Endothelial cell of umbilical vein (primary cell): ENCODE results near the gene SEMA3A.

Experiments used
- CTCF ChIP-seq, 2 donors: IDR thresholded peaks; 1 replicate in 1 of 2; 2 replicates in 1 of 2; pipeline ENCODE4 v1.5.1; 2011; ENCODE audit warnings: low read length in 2 of 2, mild to moderate bottlenecking in 2 of 2, moderate library complexity in 2 of 2, control low read depth in 1 of 2, inconsistent platforms in 1 of 2, low read depth in 1 of 2; ENCODE audit not compliant: insufficient read depth in 1 of 2; ENCODE audit errors: extremely low read depth in 1 of 2
- POLR2A ChIP-seq: IDR thresholded peaks from 2 replicates; pipeline ENCODE4 v1.6.1; 2012; ENCODE audit warnings: low read depth, mild to moderate bottlenecking, control low read depth, low read length

- no peak for TF ChIP-seq CTCF (IDR thresholded peaks at IDR 0.05; ENCODE audit: extremely low read depth in 1 of 2, insufficient read depth in 1 of 2, low read depth in 1 of 2, low read length in 2 of 2)
- no peak for TF ChIP-seq POLR2A
These were observed 24.1 kb upstream of the SEMA3A start for GRCh38 chr7:84218681-84219080.
